Neural cell (in vitro differentiated cells): Measurements from ENCODE around the gene SCGB1C2. TPM values are rescaled to one million over a fixed set of nuclear protein-coding genes. Genes with fewer than 3 reads are reported as not detected.

ENCODE experiments used
- H2AFZ ChIP-seq: fragments of 200-600, 300-800 bp; sonication (generic), shearing (Covaris generic); 2 replicates; pipeline ENCODE4 v1.6.0; 2014; ENCODE audit warnings: low read depth, mild to moderate bottlenecking, antibody characterized with exemption, low read length, moderate library complexity
- H3F3A ChIP-seq: fragments of 200-600 bp; shearing (Covaris generic); 2 replicates; pipeline ENCODE4 v1.6.1; 2016; ENCODE audit warnings: mild to moderate bottlenecking, moderate library complexity, mixed read lengths, antibody characterized with exemption, low read length; ENCODE audit not compliant: insufficient read depth, poor library complexity, severe bottlenecking
- H3K27ac ChIP-seq: fragments of 200-600, 300-800 bp; sonication (generic), shearing (Covaris generic); 2 replicates; pipeline ENCODE4 v1.5.1; 2014; ENCODE audit warnings: mild to moderate bottlenecking, low read length, moderate library complexity
- H3K27me3 ChIP-seq: fragments of 300-800, 200-600 bp; sonication (generic), shearing (Covaris generic); 2 replicates; pipeline ENCODE4 v1.6.0; 2014; ENCODE audit warnings: mild to moderate bottlenecking, low read depth, low read length, moderate library complexity; ENCODE audit not compliant: insufficient read depth
- H3K36me3 ChIP-seq: fragments of 300-800, 200-600 bp; sonication (generic), shearing (Covaris generic); 2 replicates; pipeline ENCODE4 v1.5.1; 2014; ENCODE audit warnings: mild to moderate bottlenecking, antibody characterized with exemption, low read length, moderate library complexity; ENCODE audit not compliant: insufficient read depth
- H3K4me2 ChIP-seq: fragments of 300-800, 200-600 bp; sonication (generic), shearing (Covaris generic); 2 replicates; pipeline ENCODE4 v1.6.0; 2014; ENCODE audit warnings: mild to moderate bottlenecking, low read length
- H3K4me3 ChIP-seq: fragments of 300-800, 200-600 bp; sonication (generic), shearing (Covaris generic); 2 replicates; pipeline ENCODE4 v1.5.1; 2014; ENCODE audit warnings: mild to moderate bottlenecking, low read length, moderate library complexity
- H3K79me2 ChIP-seq: fragments of 200-600 bp; shearing (Covaris generic); replicated peaks from 2 replicates; pipeline ENCODE4 v1.6.0; 2014; ENCODE audit warnings: mild to moderate bottlenecking, low read length, moderate library complexity; ENCODE audit not compliant: insufficient read depth
- H3K9ac ChIP-seq: fragments of 300-800, 200-600 bp; sonication (generic), shearing (Covaris generic); 2 replicates; pipeline ENCODE4 v1.6.1; 2016; ENCODE audit warnings: mild to moderate bottlenecking, low read length, mixed read lengths
- H3K9me2 ChIP-seq: fragments of 200-600 bp; shearing (Covaris generic); 2 replicates; pipeline ENCODE4 v1.6.1; 2016; ENCODE audit warnings: mild to moderate bottlenecking, low read length, mixed read lengths; ENCODE audit not compliant: insufficient read depth
- H3K9me3 ChIP-seq: fragments of 200-600, 300-800 bp; sonication (generic), shearing (Covaris generic); 2 replicates; pipeline ENCODE4 v1.6.1; 2016; ENCODE audit warnings: mild to moderate bottlenecking, mixed run types, low read length, moderate library complexity, mixed read lengths
- H4K20me1 ChIP-seq: fragments of 200-600 bp; shearing (Covaris generic); 2 replicates; pipeline ENCODE4 v1.6.1; 2016; ENCODE audit warnings: mild to moderate bottlenecking, mixed run types; ENCODE audit not compliant: insufficient read depth
- CTCF ChIP-seq: fragments of 450-650 bp; IDR thresholded peaks from 2 replicates; pipeline ENCODE4 v1.5.1; 2014; ENCODE audit warnings: antibody characterized with exemption, mild to moderate bottlenecking, moderate library complexity; ENCODE audit not compliant: poor library complexity, severe bottlenecking
- EP300 ChIP-seq: fragments of 450-650 bp; conservative IDR thresholded peaks from 2 replicates; pipeline ENCODE4 v1.6.1; 2014; ENCODE audit warnings: antibody characterized with exemption, mild to moderate bottlenecking, moderate library complexity; ENCODE audit not compliant: poor library complexity, severe bottlenecking
- EZH2 ChIP-seq: fragments of 200-600, 300-800 bp; shearing (Covaris generic), sonication (generic); IDR thresholded peaks from 2 replicates; pipeline ENCODE4 v1.6.1; 2014; ENCODE audit warnings: antibody characterized with exemption, low read length, borderline replicate concordance, mild to moderate bottlenecking; ENCODE audit not compliant: insufficient read depth, poor library complexity, severe bottlenecking
- MXI1 ChIP-seq: fragments of 450-650 bp; conservative IDR thresholded peaks from 2 replicates; pipeline ENCODE4 v1.6.1; 2014; ENCODE audit warnings: antibody characterized with exemption, mild to moderate bottlenecking; ENCODE audit not compliant: poor library complexity, severe bottlenecking
- POLR2AphosphoS5 ChIP-seq: IDR thresholded peaks from 2 replicates; pipeline ENCODE4 v1.6.1; 2012
- RAD21 ChIP-seq: fragments of 450-650 bp; conservative IDR thresholded peaks from 2 replicates; pipeline ENCODE4 v1.6.1; 2014; ENCODE audit warnings: antibody characterized with exemption, mild to moderate bottlenecking, moderate library complexity
- REST ChIP-seq: IDR thresholded peaks from 2 replicates; pipeline ENCODE4 v1.6.1; 2012; ENCODE audit warnings: borderline replicate concordance
- SMC3 ChIP-seq: fragments of 450-650 bp; conservative IDR thresholded peaks from 2 replicates; pipeline ENCODE4 v1.6.1; 2014; ENCODE audit warnings: antibody characterized with exemption, mild to moderate bottlenecking, moderate library complexity; ENCODE audit not compliant: poor library complexity
- TAF1 ChIP-seq: IDR thresholded peaks from 2 replicates; pipeline ENCODE4 v1.6.1; 2012; ENCODE audit warnings: low read depth
- polyA plus RNA-seq: library from polyadenylated mRNA; depleted of rRNA; stranded (reverse); fragments of >200 nt; gene quantifications from 2 replicates; pipeline ENCODE4 v1.2.3, GENCODE V29; 2014

The SCGB1C2 gene
- polyA plus RNA-seq, 1 donor from 2014 or later, result not detected

- Histone ChIP-seq H3K4me2 (no peak overlapping the region), H3F3A (no peaks in the 10 kb centered on the region), H3K27ac (no peak overlapping the region), H2AFZ (no peak overlapping the region), H3K4me3 (no peak overlapping the region), H4K20me1 (no peaks in the 10 kb centered on the region), H3K27me3 (no peaks in the 10 kb centered on the region), H3K79me2 (no peaks in the 10 kb centered on the region), H3K9me2 (no peaks in the 10 kb centered on the region), H3K36me3 (no peaks in the 10 kb centered on the region), H3K9me3 (no peaks in the 10 kb centered on the region), H3K9ac (no peak overlapping the region)
- TF ChIP-seq MXI1, result no peak
- no peak for TF ChIP-seq REST
- no peak for TF ChIP-seq CTCF
- no peak for TF ChIP-seq POLR2AphosphoS5
- TF ChIP-seq TAF1, result no peak
- no peak for TF ChIP-seq EZH2
- TF ChIP-seq SMC3, result no peak
- no peak for TF ChIP-seq EP300
- no peak for TF ChIP-seq RAD21
Measured at GRCh38 chr17:149231-149630, 11.9 kb downstream of the SCGB1C2 start.

GRCh38 chr17:149897-150584, 12.7 kb downstream of the SCGB1C2 start:
- Histone ChIP-seq H3K27me3 (no peaks in the 10 kb centered on the region), H3K4me3 (no peak overlapping the region), H3K27ac (no peak overlapping the region), H3F3A (no peaks in the 10 kb centered on the region), H3K79me2 (no peaks in the 10 kb centered on the region), H3K4me2 (no peak overlapping the region), H4K20me1 (no peaks in the 10 kb centered on the region), H3K9me2 (no peaks in the 10 kb centered on the region), H3K9me3 (no peaks in the 10 kb centered on the region), H3K36me3 (no peaks in the 10 kb centered on the region), H3K9ac (no peak overlapping the region), H2AFZ (no peak overlapping the region)
- TF ChIP-seq EP300 (no peak), MXI1 (no peak), EZH2 (no peak), REST (no peak), SMC3 (no peak), RAD21 (no peak), POLR2AphosphoS5 (no peak), CTCF (no peak)
